HCT116 (cell line): ENCODE measurements around the gene PDP2. TPM values are rescaled to one million over a fixed set of nuclear protein-coding genes. Genes with fewer than 3 reads are reported as not detected.

Experiments
- ATAC-seq: fragments of 200-7000 bp; cut with Tn5 transposase; 2 replicates; pipeline ENCODE4 v1.9.1; 2020; ENCODE audit warnings: mild to moderate bottlenecking, moderate library complexity
- BruUV-seq: library from RNA; stranded (reverse); fragments of 400-500 nt; replicated peaks from 2 replicates; lab custom pipeline; 2021; lab: Mats Ljungman, UMichigan
- CTCF ChIA-PET: fragments of 300-600 bp; sonication (Branson Sonifier 250); formaldehyde crosslinking; loops from one replicate; lab custom pipeline; 2021; ENCODE audit warnings: antibody characterized with exemption; lab: Charles Lee
- POLR2A ChIA-PET: fragments of 300-600, 350-600 bp; sonication (Branson Sonifier 250); formaldehyde crosslinking; loops from one replicate; lab custom pipeline; 2021; ENCODE audit warnings: antibody characterized with exemption; lab: Charles Lee
- RAD21 ChIA-PET, 2 experiments: fragments of 300-600 bp; sonication (Branson Sonifier 250); formaldehyde crosslinking; loops; one replicate each; lab custom pipeline; 2023; ENCODE audit warnings: low total read pairs in 2 of 2; ENCODE audit not compliant: uncharacterized antibody in 2 of 2, unreplicated experiment in 2 of 2, low non-redundant PET in 1 of 2; lab: Charles Lee
- DNase-seq: peaks from one replicate; pipeline ENCODE4 v3.0.0-alpha.2; 2010; ENCODE audit warnings: low read depth, low spot score
- H2AFZ ChIP-seq: fragments of 200-600 bp; shearing (Covaris generic), sonication (generic); 2 replicates; pipeline ENCODE4 v1.6.1; 2017; ENCODE audit warnings: low read depth, mixed run types, mixed read lengths, antibody characterized with exemption, low read length; ENCODE audit not compliant: poor library complexity, severe bottlenecking
- H3K27ac ChIP-seq: 2 replicates; pipeline ENCODE4 v1.5.1; 2012; ENCODE audit warnings: low read depth, low read length
- H3K27me3 ChIP-seq: fragments of 200-600 bp; sonication (generic); 2 replicates; pipeline ENCODE4 v1.6.1; 2016; ENCODE audit warnings: mixed run types, low read length, mixed read lengths; ENCODE audit not compliant: insufficient read depth
- H3K36me3 ChIP-seq, 2 experiments: fragments of 200-500 bp in 1 of 2; fragments of 200-600 bp in 1 of 2; sonication (Bioruptor generic) in 1 of 2; sonication (generic) in 1 of 2; 2 replicates each; pipeline versions ENCODE4 v1.5.1 to v1.6.1; 2014 to 2016; ENCODE audit warnings: low read length in 2 of 2, inconsistent platforms in 1 of 2, mixed read lengths in 1 of 2, mixed run types in 1 of 2; ENCODE audit not compliant: insufficient read depth in 2 of 2, control insufficient read depth in 1 of 2
- H3K4me1 ChIP-seq, 2 experiments: fragments of 200-600 bp in 1 of 2; sonication (generic) in 1 of 2; 2 replicates each; pipeline versions ENCODE4 v1.5.1 to v1.6.1; 2012 to 2017; ENCODE audit warnings: low read length in 2 of 2, inconsistent platforms in 1 of 2, mild to moderate bottlenecking in 1 of 2, mixed read lengths in 1 of 2, mixed run types in 1 of 2, moderate library complexity in 1 of 2; ENCODE audit not compliant: insufficient read depth in 2 of 2, control insufficient read depth in 1 of 2
- H3K4me2 ChIP-seq: fragments of 200-600 bp; sonication (generic); 2 replicates; pipeline ENCODE4 v1.6.1; 2017; ENCODE audit warnings: mixed run types, low read length, mixed read lengths
- H3K4me3 ChIP-seq, 2 experiments: fragments of 200-600 bp in 1 of 2; sonication (generic) in 1 of 2; replicated peaks in 1 of 2; 2 replicates each; pipeline ENCODE4 v1.5.1; 2011 to 2016; ENCODE audit warnings: low read length in 2 of 2, control low read depth in 1 of 2, low read depth in 1 of 2, mild to moderate bottlenecking in 1 of 2, mixed read lengths in 1 of 2, mixed run types in 1 of 2
- H3K79me2 ChIP-seq: fragments of 200-600 bp; sonication (generic); 2 replicates; pipeline ENCODE4 v1.6.1; 2017; ENCODE audit warnings: mild to moderate bottlenecking, mixed run types, low read length, moderate library complexity, mixed read lengths; ENCODE audit not compliant: insufficient read depth
- H3K9ac ChIP-seq: fragments of 200-600 bp; sonication (generic); 2 replicates; pipeline ENCODE4 v1.6.1; 2016; ENCODE audit warnings: low read length, mixed read lengths
- H3K9me2 ChIP-seq: fragments of 200-600 bp; sonication (generic), shearing (Covaris generic); 2 replicates; pipeline ENCODE4 v1.6.1; 2017; ENCODE audit warnings: mixed run types, mild to moderate bottlenecking, moderate library complexity; ENCODE audit not compliant: insufficient read depth
- H3K9me3 ChIP-seq, 2 experiments: fragments of 200-500 bp in 1 of 2; fragments of 200-600 bp in 1 of 2; sonication (Bioruptor generic) in 1 of 2; sonication (generic) in 1 of 2; 2 replicates each; pipeline ENCODE4 v1.6.1; 2014 to 2017; ENCODE audit warnings: low read length in 2 of 2, mixed read lengths in 2 of 2, inconsistent platforms in 1 of 2, low read depth in 1 of 2, mild to moderate bottlenecking in 1 of 2, mixed run types in 1 of 2, moderate library complexity in 1 of 2; ENCODE audit not compliant: control insufficient read depth in 1 of 2, insufficient read depth in 1 of 2
- H4K20me1 ChIP-seq: fragments of 200-600 bp; sonication (generic), shearing (Covaris generic); 2 replicates; pipeline ENCODE4 v1.6.1; 2017; ENCODE audit warnings: mixed run types, mild to moderate bottlenecking, moderate library complexity; ENCODE audit not compliant: insufficient read depth
- CBX3 ChIP-seq: IDR thresholded peaks from 2 replicates; pipeline ENCODE4 v1.6.1; 2012; ENCODE audit warnings: low read depth
- EGR1 ChIP-seq: IDR thresholded peaks from 2 replicates; pipeline ENCODE4 v1.6.1; 2012; ENCODE audit warnings: low read depth
- EZH2 ChIP-seq: fragments of 200-600 bp; sonication (generic); IDR thresholded peaks from 2 replicates; pipeline ENCODE4 v1.6.1; 2017; ENCODE audit warnings: antibody characterized with exemption, mixed run types
- EZH2phosphoT487 ChIP-seq: fragments of 200-600 bp; IDR thresholded peaks from 2 replicates; pipeline ENCODE4 v1.6.1; 2018; ENCODE audit warnings: antibody characterized with exemption, borderline replicate concordance
- FOSL1 ChIP-seq: IDR thresholded peaks from 2 replicates; pipeline ENCODE4 v1.6.1; 2012; ENCODE audit warnings: low read depth
- JUND ChIP-seq: IDR thresholded peaks from 2 replicates; pipeline ENCODE4 v1.6.1; 2012
- POLR2A ChIP-seq: IDR thresholded peaks from 2 replicates; pipeline ENCODE4 v1.7.0; 2011; ENCODE audit warnings: borderline replicate concordance; ENCODE audit not compliant: insufficient read depth, insufficient read length; ENCODE audit errors: extremely low read depth
- SIN3A ChIP-seq: IDR thresholded peaks from 2 replicates; pipeline ENCODE4 v1.6.1; 2012; ENCODE audit warnings: low read depth
- SP1 ChIP-seq: IDR thresholded peaks from 2 replicates; pipeline ENCODE4 v1.6.1; 2012; ENCODE audit warnings: low read depth
- SRF ChIP-seq: IDR thresholded peaks from 2 replicates; pipeline ENCODE4 v1.6.1; 2012; ENCODE audit warnings: low read depth
- TCF7L2 ChIP-seq: IDR thresholded peaks from 2 replicates; pipeline ENCODE4 v1.7.0; 2011; ENCODE audit warnings: borderline replicate concordance, inconsistent platforms; ENCODE audit not compliant: insufficient read depth, insufficient read length; ENCODE audit errors: extremely low read depth
- ZNF274 ChIP-seq: fragments of 200-500 bp; sonication (Bioruptor generic); IDR thresholded peaks from 2 replicates; pipeline ENCODE4 v1.6.1; 2014; ENCODE audit warnings: mild to moderate bottlenecking, low read depth, low read length, inconsistent platforms
- intact Hi-C: fragments of 100-400 bp; cut with micrococcal nuclease; formaldehyde crosslinking; loops from 2 replicates; pipeline ENCODE4 v1.10.0; 2022
- total RNA-seq: library from RNA; stranded (reverse); gene quantifications from one replicate; pipeline ENCODE4 v1.2.1, GENCODE V29; 2021; ENCODE audit not compliant: unreplicated experiment
- TF ChIP-seq, protein P1 (sequence below): IDR thresholded peaks from 2 replicates; pipeline ENCODE4 v1.6.1; 2012
- TF ChIP-seq, protein P2 (sequence below): IDR thresholded peaks from 2 replicates; pipeline ENCODE4 v1.6.1; 2011; ENCODE audit warnings: mild to moderate bottlenecking, low read length, moderate library complexity; ENCODE audit not compliant: insufficient replicate concordance; ENCODE audit errors: extremely low read depth
- TF ChIP-seq, protein P3 (sequence below): IDR thresholded peaks from 2 replicates; pipeline ENCODE4 v1.6.1; 2012
- TF ChIP-seq, protein P4 (sequence below): IDR thresholded peaks from 2 replicates; pipeline ENCODE4 v1.6.1; 2012; ENCODE audit warnings: low read depth
- TF ChIP-seq, protein P5 (sequence below), 3 experiments: fragments of 200-600 bp in 1 of 3; sonication (generic) in 1 of 3; IDR thresholded peaks in 2 of 3; conservative IDR thresholded peaks in 1 of 3; 2 replicates each; pipeline ENCODE4 v1.5.1; 2012 to 2017; ENCODE audit warnings: low read depth in 2 of 3, low read length in 2 of 3, antibody characterized with exemption in 1 of 3, borderline replicate concordance in 1 of 3, control low read depth in 1 of 3, mild to moderate bottlenecking in 1 of 3, mixed read lengths in 1 of 3, mixed run types in 1 of 3, moderate library complexity in 1 of 3; ENCODE audit not compliant: insufficient read depth in 1 of 3

The PDP2 gene
- total RNA-seq, 1 experiment from 2014 or later, result 19.9 TPM

DNA sequence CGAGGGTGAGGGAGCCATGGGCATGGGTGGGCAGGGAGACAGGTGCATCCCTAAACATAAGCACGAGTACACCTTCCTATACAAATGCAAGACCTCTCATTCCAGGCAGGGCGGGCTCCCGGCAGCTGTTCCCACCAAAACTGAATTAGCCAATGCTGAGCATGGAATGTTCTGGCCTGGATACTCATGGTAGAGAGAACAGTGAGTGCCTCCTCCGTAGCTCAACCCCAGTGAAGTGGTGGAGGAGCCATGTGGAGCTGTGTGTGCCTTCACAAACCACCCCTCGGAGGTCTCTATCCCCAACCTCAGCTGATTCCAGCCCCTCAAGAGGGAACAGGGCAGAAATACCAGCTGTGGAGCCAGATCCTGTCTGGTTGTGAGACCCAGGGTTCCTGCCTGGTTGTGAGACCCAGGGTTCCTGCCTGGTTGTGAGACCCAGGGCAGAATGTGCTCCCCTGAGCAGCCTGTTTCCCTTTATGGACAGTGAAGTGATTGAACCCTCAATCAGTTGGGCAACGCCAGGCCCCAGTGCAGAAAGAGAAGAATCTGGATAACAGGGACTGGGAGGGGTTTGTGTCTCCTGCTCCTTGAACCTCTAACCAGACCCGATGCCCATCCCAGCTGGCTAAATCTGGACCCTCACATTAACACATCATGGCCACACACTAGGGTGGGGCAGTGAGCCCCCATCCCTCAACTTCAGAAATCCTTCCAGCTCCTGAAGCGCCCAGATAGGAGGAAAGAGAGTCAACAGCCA is 40.8 kb downstream of the PDP2 start:
- TF ChIP-seq FOSL1 (no peak), SP1 (no peak), ZNF274 (no peak), EGR1 (no peak), EZH2phosphoT487 (no peak), POLR2A (no peak), EZH2 (no peak), SIN3A (no peak), JUND (no peak), TCF7L2 (no peak), SRF (no peak), CBX3 (no peak)
- TF ChIP-seq, protein P1, sequence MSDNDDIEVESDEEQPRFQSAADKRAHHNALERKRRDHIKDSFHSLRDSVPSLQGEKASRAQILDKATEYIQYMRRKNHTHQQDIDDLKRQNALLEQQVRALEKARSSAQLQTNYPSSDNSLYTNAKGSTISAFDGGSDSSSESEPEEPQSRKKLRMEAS, result no peak
- TF ChIP-seq, protein P2, sequence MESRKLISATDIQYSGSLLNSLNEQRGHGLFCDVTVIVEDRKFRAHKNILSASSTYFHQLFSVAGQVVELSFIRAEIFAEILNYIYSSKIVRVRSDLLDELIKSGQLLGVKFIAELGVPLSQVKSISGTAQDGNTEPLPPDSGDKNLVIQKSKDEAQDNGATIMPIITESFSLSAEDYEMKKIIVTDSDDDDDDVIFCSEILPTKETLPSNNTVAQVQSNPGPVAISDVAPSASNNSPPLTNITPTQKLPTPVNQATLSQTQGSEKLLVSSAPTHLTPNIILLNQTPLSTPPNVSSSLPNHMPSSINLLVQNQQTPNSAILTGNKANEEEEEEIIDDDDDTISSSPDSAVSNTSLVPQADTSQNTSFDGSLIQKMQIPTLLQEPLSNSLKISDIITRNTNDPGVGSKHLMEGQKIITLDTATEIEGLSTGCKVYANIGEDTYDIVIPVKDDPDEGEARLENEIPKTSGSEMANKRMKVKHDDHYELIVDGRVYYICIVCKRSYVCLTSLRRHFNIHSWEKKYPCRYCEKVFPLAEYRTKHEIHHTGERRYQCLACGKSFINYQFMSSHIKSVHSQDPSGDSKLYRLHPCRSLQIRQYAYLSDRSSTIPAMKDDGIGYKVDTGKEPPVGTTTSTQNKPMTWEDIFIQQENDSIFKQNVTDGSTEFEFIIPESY, result no peak
- TF ChIP-seq, protein P3, sequence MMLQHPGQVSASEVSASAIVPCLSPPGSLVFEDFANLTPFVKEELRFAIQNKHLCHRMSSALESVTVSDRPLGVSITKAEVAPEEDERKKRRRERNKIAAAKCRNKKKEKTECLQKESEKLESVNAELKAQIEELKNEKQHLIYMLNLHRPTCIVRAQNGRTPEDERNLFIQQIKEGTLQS, result no peak
- TF ChIP-seq, protein P4, sequence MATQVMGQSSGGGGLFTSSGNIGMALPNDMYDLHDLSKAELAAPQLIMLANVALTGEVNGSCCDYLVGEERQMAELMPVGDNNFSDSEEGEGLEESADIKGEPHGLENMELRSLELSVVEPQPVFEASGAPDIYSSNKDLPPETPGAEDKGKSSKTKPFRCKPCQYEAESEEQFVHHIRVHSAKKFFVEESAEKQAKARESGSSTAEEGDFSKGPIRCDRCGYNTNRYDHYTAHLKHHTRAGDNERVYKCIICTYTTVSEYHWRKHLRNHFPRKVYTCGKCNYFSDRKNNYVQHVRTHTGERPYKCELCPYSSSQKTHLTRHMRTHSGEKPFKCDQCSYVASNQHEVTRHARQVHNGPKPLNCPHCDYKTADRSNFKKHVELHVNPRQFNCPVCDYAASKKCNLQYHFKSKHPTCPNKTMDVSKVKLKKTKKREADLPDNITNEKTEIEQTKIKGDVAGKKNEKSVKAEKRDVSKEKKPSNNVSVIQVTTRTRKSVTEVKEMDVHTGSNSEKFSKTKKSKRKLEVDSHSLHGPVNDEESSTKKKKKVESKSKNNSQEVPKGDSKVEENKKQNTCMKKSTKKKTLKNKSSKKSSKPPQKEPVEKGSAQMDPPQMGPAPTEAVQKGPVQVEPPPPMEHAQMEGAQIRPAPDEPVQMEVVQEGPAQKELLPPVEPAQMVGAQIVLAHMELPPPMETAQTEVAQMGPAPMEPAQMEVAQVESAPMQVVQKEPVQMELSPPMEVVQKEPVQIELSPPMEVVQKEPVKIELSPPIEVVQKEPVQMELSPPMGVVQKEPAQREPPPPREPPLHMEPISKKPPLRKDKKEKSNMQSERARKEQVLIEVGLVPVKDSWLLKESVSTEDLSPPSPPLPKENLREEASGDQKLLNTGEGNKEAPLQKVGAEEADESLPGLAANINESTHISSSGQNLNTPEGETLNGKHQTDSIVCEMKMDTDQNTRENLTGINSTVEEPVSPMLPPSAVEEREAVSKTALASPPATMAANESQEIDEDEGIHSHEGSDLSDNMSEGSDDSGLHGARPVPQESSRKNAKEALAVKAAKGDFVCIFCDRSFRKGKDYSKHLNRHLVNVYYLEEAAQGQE, result no peak
- TF ChIP-seq, protein P5, sequence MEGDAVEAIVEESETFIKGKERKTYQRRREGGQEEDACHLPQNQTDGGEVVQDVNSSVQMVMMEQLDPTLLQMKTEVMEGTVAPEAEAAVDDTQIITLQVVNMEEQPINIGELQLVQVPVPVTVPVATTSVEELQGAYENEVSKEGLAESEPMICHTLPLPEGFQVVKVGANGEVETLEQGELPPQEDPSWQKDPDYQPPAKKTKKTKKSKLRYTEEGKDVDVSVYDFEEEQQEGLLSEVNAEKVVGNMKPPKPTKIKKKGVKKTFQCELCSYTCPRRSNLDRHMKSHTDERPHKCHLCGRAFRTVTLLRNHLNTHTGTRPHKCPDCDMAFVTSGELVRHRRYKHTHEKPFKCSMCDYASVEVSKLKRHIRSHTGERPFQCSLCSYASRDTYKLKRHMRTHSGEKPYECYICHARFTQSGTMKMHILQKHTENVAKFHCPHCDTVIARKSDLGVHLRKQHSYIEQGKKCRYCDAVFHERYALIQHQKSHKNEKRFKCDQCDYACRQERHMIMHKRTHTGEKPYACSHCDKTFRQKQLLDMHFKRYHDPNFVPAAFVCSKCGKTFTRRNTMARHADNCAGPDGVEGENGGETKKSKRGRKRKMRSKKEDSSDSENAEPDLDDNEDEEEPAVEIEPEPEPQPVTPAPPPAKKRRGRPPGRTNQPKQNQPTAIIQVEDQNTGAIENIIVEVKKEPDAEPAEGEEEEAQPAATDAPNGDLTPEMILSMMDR (IDR thresholded peaks at IDR 0.05 in 2 of 3, conservative IDR thresholded peaks at IDR 0.05 in 1 of 3; ENCODE audit: borderline replicate concordance in 1 of 3, insufficient read depth in 1 of 3, low read depth in 2 of 3, low read length in 2 of 3), result no peak
- Histone ChIP-seq H3K9me2 (no peaks in the 10 kb centered on the region), H3K27me3 (no peaks in the 10 kb centered on the region), H4K20me1 (no peaks in the 10 kb centered on the region), H3K4me2 (no peak overlapping the region), H3K9me3 (no peaks in the 10 kb centered on the region), H3K4me3 (no peak overlapping the region), H3K27ac (no peak overlapping the region), H3K9ac (no peak overlapping the region), H3K4me1 (peaks cover 5 to 16% of the 10 kb centered on the region in 2 experiments; a peak in 3 of 4 replicates), H2AFZ (no peak overlapping the region), H3K36me3 (no peaks in the 10 kb centered on the region), H3K79me2 (no peaks in the 10 kb centered on the region)
- ChIA-PET POLR2A (no interaction called here), RAD21 (no interaction called here), CTCF (interaction anchor here (1.9 kb wide), 1 partner anchor 11 kb away, joined by 5 read pairs; no protein-coding TSS in a partner anchor)
- no peak for DNase-seq
- intact Hi-C loops, result no loop called here
- no TSS peak for BruUV-seq
- no peak for ATAC-seq
